Astrocyte (in vitro differentiated cells and primary cell): ENCODE results near the gene CBFA2T2. TPM values are rescaled to one million over a fixed set of nuclear protein-coding genes. Genes with fewer than 3 reads are reported as not detected.
"Not testable (repeated sequence)": the region's sequence is repeated elsewhere in the genome, so short reads cannot be mapped to it uniquely, and the experiment has no call there.

Experiments used
- DNase-seq: peaks from one replicate; pipeline ENCODE4 v3.0.0-alpha.2; 2010; ENCODE audit warnings: low read depth
- FAIRE-seq: peaks from 2 replicates; lab custom pipeline; 2011; peaks lifted over from hg19 to GRCh38; lab: Jason Lieb, UNC
- H2AFZ ChIP-seq: 2 replicates; pipeline ENCODE4 v1.6.0; 2012; ENCODE audit warnings: low read depth, low read length, inconsistent platforms
- H3K27ac ChIP-seq: 2 replicates; pipeline ENCODE4 v1.5.1; 2011; ENCODE audit warnings: low read depth, low read length, inconsistent platforms
- H3K27me3 ChIP-seq: 2 replicates; pipeline ENCODE4 v1.6.0; 2011; ENCODE audit warnings: low read length, inconsistent platforms; ENCODE audit not compliant: insufficient read depth
- H3K36me3 ChIP-seq: 2 replicates; pipeline ENCODE4 v1.5.1; 2011; ENCODE audit warnings: low read length, inconsistent platforms; ENCODE audit not compliant: insufficient read depth
- H3K4me1 ChIP-seq: 2 replicates; pipeline ENCODE4 v1.5.1; 2011; ENCODE audit warnings: low read length, inconsistent platforms; ENCODE audit not compliant: insufficient read depth
- H3K4me2 ChIP-seq: 2 replicates; pipeline ENCODE4 v1.6.0; 2012; ENCODE audit warnings: low read length, inconsistent platforms
- H3K4me3 ChIP-seq: 2 replicates; pipeline ENCODE4 v1.5.1; 2011; ENCODE audit warnings: low read depth, mild to moderate bottlenecking, low read length, inconsistent platforms; ENCODE audit not compliant: insufficient read depth
- H3K79me2 ChIP-seq: 2 replicates; pipeline ENCODE4 v1.6.0; 2012; ENCODE audit warnings: mild to moderate bottlenecking, low read length, inconsistent platforms; ENCODE audit not compliant: insufficient read depth
- H3K9ac ChIP-seq: 2 replicates; pipeline ENCODE4 v1.6.0; 2012; ENCODE audit warnings: mild to moderate bottlenecking, low read length, inconsistent platforms
- H3K9me3 ChIP-seq: 2 replicates; pipeline ENCODE4 v1.5.1; 2012; ENCODE audit warnings: low read depth, mild to moderate bottlenecking, low read length, inconsistent platforms; ENCODE audit not compliant: insufficient read depth
- H4K20me1 ChIP-seq: 2 replicates; pipeline ENCODE4 v1.6.0; 2012; ENCODE audit warnings: low read length, inconsistent platforms; ENCODE audit not compliant: insufficient read depth
- H3K27ac Mint-ChIP-seq: one replicate; pipeline ENCODE4 v1.8.0; 2021; ENCODE audit warnings: mild to moderate bottlenecking, mixed read lengths; ENCODE audit not compliant: unreplicated experiment
- H3K27me3 Mint-ChIP-seq: one replicate; pipeline ENCODE4 v1.8.0; 2021; ENCODE audit warnings: low read depth, mixed read lengths; ENCODE audit not compliant: unreplicated experiment
- H3K36me3 Mint-ChIP-seq: one replicate; pipeline ENCODE4 v1.8.0; 2021; ENCODE audit warnings: low read depth, mixed read lengths; ENCODE audit not compliant: unreplicated experiment
- H3K4me1 Mint-ChIP-seq: one replicate; pipeline ENCODE4 v1.8.0; 2021; ENCODE audit warnings: low read depth, mixed read lengths; ENCODE audit not compliant: unreplicated experiment
- H3K4me3 Mint-ChIP-seq: one replicate; pipeline ENCODE4 v1.8.0; 2021; ENCODE audit warnings: mild to moderate bottlenecking, moderate library complexity, mixed read lengths; ENCODE audit not compliant: unreplicated experiment
- H3K9me3 Mint-ChIP-seq: one replicate; pipeline ENCODE4 v1.8.0; 2021; ENCODE audit warnings: mild to moderate bottlenecking, mixed read lengths; ENCODE audit not compliant: unreplicated experiment
- EZH2 ChIP-seq: IDR thresholded peaks from 2 replicates; pipeline ENCODE4 v1.6.1; 2012; ENCODE audit warnings: mild to moderate bottlenecking, low read length, inconsistent platforms; ENCODE audit not compliant: insufficient read depth
- total RNA-seq: library from RNA; stranded (reverse); gene quantifications from 2 replicates; pipeline ENCODE4 v1.2.1, GENCODE V29; 2021
- TF ChIP-seq, protein P1 (sequence below): IDR thresholded peaks from 2 replicates; pipeline ENCODE4 v1.5.1; 2011; ENCODE audit warnings: low read depth, mild to moderate bottlenecking, inconsistent platforms, low read length, moderate library complexity; ENCODE audit not compliant: insufficient read depth

CBFA2T2 gene
- total RNA-seq, 1 donor from 2014 or later = 14.6 TPM

DNA sequence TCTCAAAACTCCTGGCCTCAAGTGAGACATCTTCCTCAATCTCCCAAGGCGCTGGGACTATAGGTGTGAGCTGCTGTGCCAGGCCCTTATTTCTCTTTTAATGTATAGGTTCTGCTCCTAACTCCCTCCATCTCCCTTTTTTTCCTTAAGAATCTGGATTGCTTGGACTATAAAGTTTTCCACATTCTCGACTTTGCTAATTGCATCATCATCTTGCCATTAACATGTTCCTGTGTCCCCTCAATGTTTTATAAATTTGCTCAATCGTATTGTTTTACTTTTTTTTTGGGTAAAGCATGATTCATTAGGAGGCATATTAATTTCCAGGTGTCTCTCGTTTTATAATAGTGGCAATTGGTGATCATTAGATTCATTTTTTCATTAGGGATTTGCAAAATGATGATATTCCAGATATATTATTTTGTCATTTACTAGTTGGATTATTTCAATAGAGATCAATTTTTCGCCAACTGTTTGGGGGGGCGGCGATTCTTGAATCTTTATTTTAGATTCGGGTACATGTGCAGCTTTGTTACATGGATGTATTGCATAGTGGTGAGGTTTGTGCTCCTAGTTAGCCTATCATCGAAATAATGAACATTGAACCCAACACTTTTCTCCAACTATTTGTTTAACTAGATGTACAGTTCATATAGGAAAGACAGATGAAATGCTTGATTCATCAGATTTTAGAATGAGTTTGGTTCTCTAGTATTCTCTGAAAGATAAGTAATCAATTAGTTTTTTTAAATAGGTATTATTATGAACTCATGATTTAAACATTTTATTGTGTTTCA lies 68.7 kb downstream of the CBFA2T2 start:
- Mint-ChIP-seq H3K27ac (no peak overlapping the region), H3K36me3 (peaks cover 3% of the 10 kb centered on the region), H3K4me1 (peaks cover 7% of the 10 kb centered on the region), H3K27me3 (no peaks in the 10 kb centered on the region), H3K9me3 (no peaks in the 10 kb centered on the region), H3K4me3 (no peak overlapping the region)
- FAIRE-seq = no peak
- Histone ChIP-seq H3K36me3 (no peaks in the 10 kb centered on the region), H3K27ac (no peak overlapping the region), H3K9me3 (no peaks in the 10 kb centered on the region), H3K79me2 (no peaks in the 10 kb centered on the region), H2AFZ (no peak overlapping the region), H3K4me3 (no peak overlapping the region), H3K27me3 (no peaks in the 10 kb centered on the region), H3K4me1 (peaks cover 6% of the 10 kb centered on the region), H3K4me2 (no peak overlapping the region), H4K20me1 (no peaks in the 10 kb centered on the region), H3K9ac (no peak overlapping the region)
- TF ChIP-seq EZH2 = no peak
- TF ChIP-seq, protein P1, sequence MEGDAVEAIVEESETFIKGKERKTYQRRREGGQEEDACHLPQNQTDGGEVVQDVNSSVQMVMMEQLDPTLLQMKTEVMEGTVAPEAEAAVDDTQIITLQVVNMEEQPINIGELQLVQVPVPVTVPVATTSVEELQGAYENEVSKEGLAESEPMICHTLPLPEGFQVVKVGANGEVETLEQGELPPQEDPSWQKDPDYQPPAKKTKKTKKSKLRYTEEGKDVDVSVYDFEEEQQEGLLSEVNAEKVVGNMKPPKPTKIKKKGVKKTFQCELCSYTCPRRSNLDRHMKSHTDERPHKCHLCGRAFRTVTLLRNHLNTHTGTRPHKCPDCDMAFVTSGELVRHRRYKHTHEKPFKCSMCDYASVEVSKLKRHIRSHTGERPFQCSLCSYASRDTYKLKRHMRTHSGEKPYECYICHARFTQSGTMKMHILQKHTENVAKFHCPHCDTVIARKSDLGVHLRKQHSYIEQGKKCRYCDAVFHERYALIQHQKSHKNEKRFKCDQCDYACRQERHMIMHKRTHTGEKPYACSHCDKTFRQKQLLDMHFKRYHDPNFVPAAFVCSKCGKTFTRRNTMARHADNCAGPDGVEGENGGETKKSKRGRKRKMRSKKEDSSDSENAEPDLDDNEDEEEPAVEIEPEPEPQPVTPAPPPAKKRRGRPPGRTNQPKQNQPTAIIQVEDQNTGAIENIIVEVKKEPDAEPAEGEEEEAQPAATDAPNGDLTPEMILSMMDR = no peak
- DNase-seq = no peak

DNA sequence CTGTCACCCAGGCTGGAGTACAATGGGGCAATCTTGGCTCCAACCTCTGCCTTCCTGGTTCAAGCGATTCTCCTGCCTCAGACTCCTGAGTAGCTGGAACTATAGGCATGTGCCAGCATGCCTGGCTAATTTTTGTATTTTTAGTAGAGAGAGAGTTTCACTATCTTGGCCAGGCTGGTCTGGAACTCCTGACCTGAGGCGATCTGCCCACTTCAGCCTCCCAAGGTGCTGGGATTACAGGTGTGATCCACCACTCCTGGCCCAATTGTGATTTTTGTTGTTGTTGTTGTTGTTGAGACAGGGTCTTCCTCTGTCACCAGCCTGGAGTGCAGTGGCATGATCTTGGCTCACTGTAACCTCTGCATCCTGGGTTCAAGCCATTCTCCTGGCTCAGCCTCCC lies 69.3 kb downstream of the CBFA2T2 start:
- TF ChIP-seq, protein P1 = no peak
- TF ChIP-seq EZH2 = no peak
- no peaks in the 10 kb centered on the region for H3K27me3 Mint-ChIP-seq
- Histone ChIP-seq H3K4me3 (no peak overlapping the region), H3K4me2 (no peak overlapping the region), H3K4me1 (peaks cover 6% of the 10 kb centered on the region), H3K36me3 (no peaks in the 10 kb centered on the region), H2AFZ (no peak overlapping the region), H3K27ac (no peak overlapping the region), H3K9ac (no peak overlapping the region), H3K9me3 (no peaks in the 10 kb centered on the region), H3K27me3 (no peaks in the 10 kb centered on the region), H3K79me2 (no peaks in the 10 kb centered on the region), H4K20me1 (no peaks in the 10 kb centered on the region)
- H3K4me3 Mint-ChIP-seq = no peak overlapping the region
- DNase-seq = no peak
- FAIRE-seq = no peak
- no peaks in the 10 kb centered on the region for H3K9me3 Mint-ChIP-seq
- H3K36me3 Mint-ChIP-seq = peaks cover 3% of the 10 kb centered on the region
- no peak overlapping the region for H3K27ac Mint-ChIP-seq
- peaks cover 7% of the 10 kb centered on the region for H3K4me1 Mint-ChIP-seq

DNA sequence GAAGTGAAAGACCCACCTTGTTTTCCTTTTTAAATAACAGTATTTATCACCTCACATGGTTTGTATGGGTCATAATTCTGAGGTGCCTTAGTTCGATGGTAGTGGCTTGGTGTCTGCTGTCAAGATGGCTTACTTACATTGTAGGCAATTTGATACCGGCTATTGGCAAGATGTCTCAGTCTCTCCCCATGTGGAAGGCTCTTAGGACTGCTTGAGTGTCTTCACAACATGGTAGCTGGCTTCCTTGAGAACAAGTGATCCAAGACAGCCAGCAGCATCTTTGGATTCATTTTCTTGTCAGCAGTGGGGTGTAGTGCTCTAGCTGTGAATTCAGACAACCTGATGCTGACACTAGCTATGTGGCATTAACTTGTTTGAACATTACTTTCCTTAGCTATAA lies 70.1 kb downstream of the CBFA2T2 start:
- no peaks in the 10 kb centered on the region for H4K20me1 ChIP-seq
- TF ChIP-seq, protein P1 = no peak
- no peak for TF ChIP-seq EZH2
- no peak overlapping the region for H3K9ac ChIP-seq
- H3K27me3 Mint-ChIP-seq = no peaks in the 10 kb centered on the region
- no peak overlapping the region for H3K4me3 ChIP-seq
- H3K36me3 ChIP-seq = no peaks in the 10 kb centered on the region
- H3K4me1 ChIP-seq = peaks cover 6% of the 10 kb centered on the region
- FAIRE-seq (no peak), DNase-seq (no peak)
- H3K9me3 Mint-ChIP-seq = no peaks in the 10 kb centered on the region
- no peak overlapping the region for H3K4me3 Mint-ChIP-seq
- no peak overlapping the region for H3K27ac ChIP-seq
- no peak overlapping the region for H2AFZ ChIP-seq
- no peaks in the 10 kb centered on the region for H3K9me3 ChIP-seq
- H3K27ac Mint-ChIP-seq = no peak overlapping the region
- H3K4me2 ChIP-seq = no peak overlapping the region
- peaks cover 3% of the 10 kb centered on the region for H3K36me3 Mint-ChIP-seq
- peaks cover 7% of the 10 kb centered on the region for H3K4me1 Mint-ChIP-seq
- H3K79me2 ChIP-seq = no peaks in the 10 kb centered on the region
- H3K27me3 ChIP-seq = no peaks in the 10 kb centered on the region

DNA sequence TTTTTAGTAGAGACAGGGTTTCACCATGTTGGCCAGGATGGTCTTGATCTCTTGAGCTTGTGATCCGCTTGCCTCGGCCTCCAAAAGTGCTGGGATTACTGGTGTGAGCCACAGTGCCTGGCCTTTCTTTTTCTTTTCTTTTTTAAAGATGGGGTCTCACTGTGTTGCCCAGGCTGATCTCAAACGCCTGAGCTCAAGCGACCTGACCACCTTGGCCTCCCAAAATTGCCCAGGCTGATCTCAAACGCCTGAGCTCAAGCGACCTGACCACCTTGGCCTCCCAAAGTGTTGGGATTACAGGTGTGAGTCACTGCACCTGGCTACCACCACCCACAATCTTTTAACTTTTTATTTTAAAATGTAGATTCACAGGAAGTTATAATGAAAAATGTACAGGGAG lies 71.2 kb downstream of the CBFA2T2 start:
- H3K4me2 ChIP-seq, H2AFZ ChIP-seq, H3K27me3 ChIP-seq, H3K4me1 Mint-ChIP-seq, H3K4me1 ChIP-seq, DNase-seq, H3K9ac ChIP-seq, FAIRE-seq, H3K27ac ChIP-seq, H3K4me3 ChIP-seq, H3K79me2 ChIP-seq, H3K9me3 ChIP-seq, H3K9me3 Mint-ChIP-seq, H3K27ac Mint-ChIP-seq, H3K4me3 Mint-ChIP-seq, H3K36me3 Mint-ChIP-seq, H4K20me1 ChIP-seq, H3K36me3 ChIP-seq, H3K27me3 Mint-ChIP-seq: not testable (repeated sequence)
